ENCODE data around the gene GPR160.

Gene GPR160

GRCh38 chr3:170046269-170047132, 8.7 kb downstream of the GPR160 start:
- H3K4me3 ChIP-seq (ENCODE audit: low read depth, low read length): no peak overlapping the region
- TF ChIP-seq CTCF (IDR thresholded peaks at IDR 0.05; ENCODE audit: low read depth, low read length): no peak

GRCh38 chr3:170047133-170047404, 9.3 kb downstream of the GPR160 start:
- H3K4me3 ChIP-seq (ENCODE audit: low read depth, low read length): no peak overlapping the region
- no peak for TF ChIP-seq CTCF (IDR thresholded peaks at IDR 0.05; ENCODE audit: low read depth, low read length)

- no peak overlapping the region for H3K4me3 ChIP-seq (ENCODE audit: low read depth, low read length)
- no peak for TF ChIP-seq CTCF (IDR thresholded peaks at IDR 0.05; ENCODE audit: low read depth, low read length)
Measured at GRCh38 chr3:170049146-170050000, 11.6 kb downstream of the GPR160 start.

GRCh38 chr3:170050753-170051152, 13.0 kb downstream of the GPR160 start:
- no peak for TF ChIP-seq CTCF (IDR thresholded peaks at IDR 0.05; ENCODE audit: low read depth, low read length)
- H3K4me3 ChIP-seq (ENCODE audit: low read depth, low read length): no peak overlapping the region

GRCh38 chr3:170052398-170052797, 14.6 kb downstream of the GPR160 start:
- TF ChIP-seq CTCF (IDR thresholded peaks at IDR 0.05; ENCODE audit: low read depth, low read length): no peak
- no peak overlapping the region for H3K4me3 ChIP-seq (ENCODE audit: low read depth, low read length)

GRCh38 chr3:170054204-170054603, 16.4 kb downstream of the GPR160 start:
- H3K4me3 ChIP-seq (ENCODE audit: low read depth, low read length): no peak overlapping the region
- TF ChIP-seq CTCF (IDR thresholded peaks at IDR 0.05; ENCODE audit: low read depth, low read length): no peak

GRCh38 chr3:170055209-170055608, 17.4 kb downstream of the GPR160 start:
- no peak overlapping the region for H3K4me3 ChIP-seq (ENCODE audit: low read depth, low read length)
- TF ChIP-seq CTCF (IDR thresholded peaks at IDR 0.05; ENCODE audit: low read depth, low read length): no peak
